SK-N-SH (cell line): ENCODE results near the gene UROD. TPM values are rescaled to one million over a fixed set of nuclear protein-coding genes. Genes with fewer than 3 reads are reported as not detected.

ENCODE experiments used
- CTCF ChIA-PET: fragments of 300-600, 350-600 bp; formaldehyde crosslinking; extraction: SDS; loops from one replicate; lab custom pipeline; 2021; lab: Yijun Ruan, JAX
- POLR2A ChIA-PET: fragments of 350-600 bp; sonication (Branson Sonifier 250); formaldehyde crosslinking; extraction: SDS; loops from one replicate; lab custom pipeline; 2020; ENCODE audit warnings: antibody characterized with exemption, inconsistent platforms; lab: Yijun Ruan, JAX
- DNase-seq: peaks from one replicate; pipeline ENCODE4 v3.0.0; 2012
- H2AFZ ChIP-seq: fragments of 200-600 bp; sonication (generic); 2 replicates; pipeline ENCODE4 v1.8.1; 2016; ENCODE audit warnings: antibody characterized with exemption, mild to moderate bottlenecking, low read depth
- H3F3A ChIP-seq: fragments of 200-600 bp; sonication (generic); replicated peaks from 2 replicates; pipeline ENCODE3; 2016; ENCODE audit warnings: antibody characterized with exemption, mild to moderate bottlenecking; ENCODE audit not compliant: insufficient read depth
- H3K27ac ChIP-seq, 2 experiments: fragments of 200-500 bp in 1 of 2; fragments of 200-600 bp in 1 of 2; sonication (Bioruptor generic) in 1 of 2; sonication (generic), shearing (Covaris generic) in 1 of 2; 2 replicates each; pipeline versions ENCODE4 v1.5.1 to v1.6.1; 2014 to 2016; ENCODE audit warnings: low read depth in 2 of 2, inconsistent platforms in 1 of 2, low read length in 1 of 2, mild to moderate bottlenecking in 1 of 2, mixed read lengths in 1 of 2
- H3K27me3 ChIP-seq: fragments of 200-600 bp; sonication (generic), shearing (Covaris generic); 2 replicates; pipeline ENCODE4 v1.6.1; 2016; ENCODE audit warnings: mixed run types; ENCODE audit not compliant: insufficient read depth
- H3K36me3 ChIP-seq, 2 experiments: fragments of 200-500 bp in 1 of 2; fragments of 200-600 bp in 1 of 2; sonication (Bioruptor generic) in 1 of 2; sonication (generic) in 1 of 2; replicated peaks in 1 of 2; 2 replicates each; pipeline versions ENCODE3 to v1.5.1; 2014 to 2016; ENCODE audit warnings: low read length in 1 of 2, mild to moderate bottlenecking in 1 of 2; ENCODE audit not compliant: insufficient read depth in 2 of 2, control insufficient read depth in 1 of 2
- H3K4me1 ChIP-seq, 2 experiments: fragments of 200-500 bp in 1 of 2; fragments of 200-600 bp in 1 of 2; sonication (Bioruptor generic) in 1 of 2; sonication (generic), shearing (Covaris generic) in 1 of 2; 2 replicates each; pipeline versions ENCODE4 v1.5.1 to v1.6.1; 2014 to 2016; ENCODE audit warnings: low read depth in 1 of 2, low read length in 1 of 2, mixed run types in 1 of 2; ENCODE audit not compliant: insufficient read depth in 2 of 2, control insufficient read depth in 1 of 2
- H3K4me2 ChIP-seq: fragments of 200-600 bp; sonication (generic), shearing (Covaris generic); 2 replicates; pipeline ENCODE4 v1.6.1; 2017; ENCODE audit warnings: mixed run types
- H3K4me3 ChIP-seq, 2 experiments: fragments of 200-500 bp in 1 of 2; fragments of 200-600 bp in 1 of 2; sonication (Bioruptor generic) in 1 of 2; sonication (generic), shearing (Covaris generic) in 1 of 2; 2 replicates each; pipeline versions ENCODE4 v1.5.1 to v1.8.1; 2014 to 2016; ENCODE audit warnings: low read depth in 2 of 2, inconsistent platforms in 1 of 2, low read length in 1 of 2, mild to moderate bottlenecking in 1 of 2, mixed read lengths in 1 of 2, moderate library complexity in 1 of 2
- H3K79me2 ChIP-seq: fragments of 200-600 bp; sonication (generic); 2 replicates; pipeline ENCODE4 v1.8.1; 2017; ENCODE audit warnings: mild to moderate bottlenecking; ENCODE audit not compliant: insufficient read depth
- H3K9ac ChIP-seq: fragments of 200-600 bp; sonication (generic); 2 replicates; pipeline ENCODE4 v1.6.1; 2017; ENCODE audit warnings: mixed run types
- H3K9me2 ChIP-seq: fragments of 200-600 bp; sonication (generic); 2 replicates; pipeline ENCODE4 v1.6.1; 2017; ENCODE audit warnings: mixed run types
- H3K9me3 ChIP-seq: fragments of 200-600 bp; sonication (generic); 2 replicates; pipeline ENCODE4 v1.6.1; 2017; ENCODE audit warnings: mixed run types, mild to moderate bottlenecking, moderate library complexity
- H4K20me1 ChIP-seq: fragments of 200-600 bp; sonication (generic); 2 replicates; pipeline ENCODE4 v1.6.1; 2017; ENCODE audit warnings: mild to moderate bottlenecking, mixed run types; ENCODE audit not compliant: insufficient read depth
- CHD2 ChIP-seq: fragments of 150-350 bp; IDR thresholded peaks from 2 replicates; pipeline ENCODE4 v1.6.1; 2018; ENCODE audit warnings: low read length; ENCODE audit not compliant: partially characterized antibody
- CTCF ChIP-seq: fragments of 200-600 bp; sonication (generic); IDR thresholded peaks from 2 replicates; pipeline ENCODE4 v1.6.1; 2017; ENCODE audit warnings: antibody characterized with exemption, mild to moderate bottlenecking, moderate library complexity
- ELF1 ChIP-seq: IDR thresholded peaks from 2 replicates; pipeline ENCODE4 v1.4.0; 2012
- EP300 ChIP-seq, 2 experiments: IDR thresholded peaks; 2 replicates each; pipeline versions ENCODE4 v1.4.0 to v1.6.1; 2012; ENCODE audit warnings: borderline replicate concordance in 1 of 2, low read depth in 1 of 2, low read length in 1 of 2
- EZH2phosphoT487 ChIP-seq: fragments of 200-600 bp; sonication (generic); IDR thresholded peaks from 2 replicates; pipeline ENCODE4 v1.6.1; 2017; ENCODE audit warnings: low read depth, mixed run types, mild to moderate bottlenecking, antibody characterized with exemption, moderate library complexity, borderline replicate concordance
- FOSL2 ChIP-seq: IDR thresholded peaks from 2 replicates; pipeline ENCODE4 v1.4.0; 2012; ENCODE audit warnings: low read depth, mild to moderate bottlenecking, moderate library complexity, borderline replicate concordance
- GATA2 ChIP-seq: sonication (generic); formaldehyde crosslinking; IDR thresholded peaks from 2 replicates; pipeline ENCODE4 v1.5.0; 2020; ENCODE audit warnings: mild to moderate bottlenecking, missing genetic modification reagents
- MXI1 ChIP-seq: IDR thresholded peaks from 2 replicates; pipeline ENCODE4 v1.6.1; 2012; ENCODE audit warnings: mild to moderate bottlenecking, low read depth, low read length, improper control_type of control experiment
- NRF1 ChIP-seq: IDR thresholded peaks from 2 replicates; pipeline ENCODE4 v1.6.1; 2012; ENCODE audit warnings: low read depth, mild to moderate bottlenecking, low read length
- POLR2AphosphoS5 ChIP-seq: IDR thresholded peaks from 2 replicates; pipeline ENCODE4 v1.6.1; 2012; ENCODE audit warnings: low read depth, low read length
- RCOR1 ChIP-seq: fragments of 150-350 bp; IDR thresholded peaks from 2 replicates; pipeline ENCODE4 v1.6.1; 2017; ENCODE audit warnings: antibody characterized with exemption, low read length
- REST ChIP-seq: IDR thresholded peaks from 2 replicates; pipeline ENCODE4 v1.6.1; 2012; ENCODE audit warnings: mild to moderate bottlenecking, low read depth, low read length, moderate library complexity
- RXRA ChIP-seq: IDR thresholded peaks from 2 replicates; pipeline ENCODE4 v1.4.0; 2012; ENCODE audit warnings: low read depth, mild to moderate bottlenecking, borderline replicate concordance
- SIN3A ChIP-seq: IDR thresholded peaks from 2 replicates; pipeline ENCODE4 v1.6.1; 2012; ENCODE audit warnings: low read depth, mild to moderate bottlenecking, low read length, moderate library complexity, borderline replicate concordance
- TCF12 ChIP-seq: IDR thresholded peaks from 2 replicates; pipeline ENCODE4 v1.4.0; 2012
- TEAD4 ChIP-seq: IDR thresholded peaks from 2 replicates; pipeline ENCODE4 v1.4.0; 2012; ENCODE audit warnings: mild to moderate bottlenecking, borderline replicate concordance; ENCODE audit not compliant: insufficient read depth
- WGBS: methylation state at CpG from one replicate; pipeline ENCODE4 v1.1.6; 2017; ENCODE audit warnings: low lambda C conversion rate; 5-methylcytosine and 5-hydroxymethylcytosine counted together
- polyA plus RNA-seq, 3 experiments: library from polyadenylated mRNA; depleted of rRNA; stranded (reverse); fragments of >200 nt; gene quantifications; 2 replicates each; pipeline ENCODE4 v1.2.3, GENCODE V29; 2012

UROD gene
- polyA plus RNA-seq, 1 of the 3 experiments (the other 2 are of a cell fraction), result 230 TPM

GRCh38 chr1:45013551-45014209, 1.6 kb downstream of the UROD start:
- H3K9ac ChIP-seq, result peak overlapping the region; percentile 86; the same call in 1 of the 2 replicates

More at GRCh38 chr1:45013551-45014209, 1.6 kb downstream of the UROD start:
- H3K4me2 ChIP-seq, result peak overlapping the region; percentile 99
- H3K9me2 ChIP-seq, result no peaks in the 10 kb centered on the region
- no peak overlapping the region for H2AFZ ChIP-seq
- no peak overlapping the region for H3K4me3 ChIP-seq
- H3K9me3 ChIP-seq, result no peaks in the 10 kb centered on the region
- H3K27me3 ChIP-seq, result no peaks in the 10 kb centered on the region
- H4K20me1 ChIP-seq, result no peaks in the 10 kb centered on the region
- peaks cover 5% of the 10 kb centered on the region for H3F3A ChIP-seq
- H3K4me1 ChIP-seq, result peaks cover 6 to 40% of the 10 kb centered on the region in 2 experiments
- H3K27ac ChIP-seq, result no peak overlapping the region
- H3K36me3 ChIP-seq, result peaks cover 0 to 28% of the 10 kb centered on the region in 2 experiments
- peaks cover 39% of the 10 kb centered on the region; the same call in 1 of the 2 replicates for H3K79me2 ChIP-seq
- DNase-seq, result no peak
- CTCF ChIA-PET, result interaction anchor here (0.6 to 13.4 kb wide), 59 partner anchors 8 to 486 kb away, joined by 3 to 470 read pairs (median 4); partner anchors contain the start of genes BEST4, CCDC163, EIF2B3 and HPDL
- no peak for TF ChIP-seq CHD2
- no peak for TF ChIP-seq POLR2AphosphoS5
- no peak for TF ChIP-seq TCF12
- TF ChIP-seq TEAD4, result no peak
- TF ChIP-seq NRF1, result no peak
- no peak for TF ChIP-seq MXI1
- TF ChIP-seq EP300 (IDR thresholded peaks at IDR 0.05; ENCODE audit: borderline replicate concordance in 1 of 2, low read depth in 1 of 2, low read length in 1 of 2), result no peak
- TF ChIP-seq RXRA, result no peak
- no peak for TF ChIP-seq ELF1
- TF ChIP-seq CTCF, result no peak
- TF ChIP-seq SIN3A, result no peak
- TF ChIP-seq GATA2 (CRISPR knock-in tag), result no peak
- TF ChIP-seq REST, result no peak
- no peak for TF ChIP-seq FOSL2
- no peak for TF ChIP-seq EZH2phosphoT487
- no peak for TF ChIP-seq RCOR1
- WGBS, result 86% methylated on average over 8 of the region's 12 CpGs
- POLR2A ChIA-PET, result interaction anchor here (1.4 to 4.6 kb wide), 2 partner anchors 288 to 326 kb away, joined by 3 to 50 read pairs; partner anchors contain the start of genes MUTYH and TOE1
